Kidney (tissue), 14 donors: ENCODE results near the gene TMC6. TPM values are rescaled to one million over a fixed set of nuclear protein-coding genes. Genes with fewer than 3 reads are reported as not detected.
A peak's percentile ranks its signal among the peaks of the same experiment; 100 is the strongest.

Experiments used
- DNase-seq, 5 donors: peaks; one replicate each; pipeline ENCODE4 v3.0.0-alpha.2; 2013 to 2020
- FAIRE-seq: peaks from 2 replicates; lab custom pipeline; 2012; peaks lifted over from hg19 to GRCh38; lab: Jason Lieb, UNC
- H3K27ac ChIP-seq, 2 donors: one replicate each; pipeline ENCODE4 v1.7.0; 2013; ENCODE audit warnings: low read depth in 2 of 2, low read length in 2 of 2, inconsistent platforms in 1 of 2
- H3K27me3 ChIP-seq: one replicate; pipeline ENCODE4 v1.7.1; 2013; ENCODE audit warnings: low read length, inconsistent platforms; ENCODE audit not compliant: control insufficient read depth, insufficient read depth
- H3K36me3 ChIP-seq, 3 donors: one replicate each; pipeline versions ENCODE4 v1.7.0 to v1.7.1; 2013; ENCODE audit warnings: low read length in 3 of 3, control low read depth in 1 of 3, inconsistent platforms in 1 of 3; ENCODE audit not compliant: insufficient read depth in 3 of 3, control insufficient read depth in 2 of 3
- H3K4me1 ChIP-seq, 3 donors: one replicate each; pipeline versions ENCODE4 v1.7.0 to v1.7.1; 2013; ENCODE audit warnings: low read length in 3 of 3, inconsistent platforms in 1 of 3, low read depth in 1 of 3; ENCODE audit not compliant: control insufficient read depth in 2 of 3, insufficient read depth in 2 of 3
- H3K4me3 ChIP-seq, 3 donors: one replicate each; pipeline versions ENCODE4 v1.7.0 to v1.8.1; 2013; ENCODE audit warnings: low read length in 3 of 3, control low read depth in 1 of 3, inconsistent platforms in 1 of 3
- H3K9ac ChIP-seq, 3 donors: one replicate each; pipeline versions ENCODE4 v1.7.0 to v1.7.1; 2013; ENCODE audit warnings: low read length in 3 of 3, control low read depth in 1 of 3, inconsistent platforms in 1 of 3
- H3K9me3 ChIP-seq, 3 donors: one replicate each; pipeline versions ENCODE4 v1.7.0 to v1.7.1; 2013; ENCODE audit warnings: low read length in 3 of 3, control low read depth in 1 of 3, inconsistent platforms in 1 of 3; ENCODE audit not compliant: control insufficient read depth in 2 of 3, insufficient read depth in 1 of 3
- intact Hi-C: fragments of 100-400 bp; cut with DNase I; formaldehyde crosslinking; loops from one replicate; pipeline ENCODE4 v1.11.1; 2022
- polyA plus RNA-seq: library from polyadenylated mRNA; stranded (reverse); fragments of 350-450 nt; fragmentation: Illumina TruSeq; extraction: RNeasy Lipid Tissue Mini Kit (QIAGEN cat#74804); gene quantifications from one replicate; pipeline ENCODE4 v1.2.3, GENCODE V29; 2014; ENCODE audit warnings: low read depth, low replicate concordance; ENCODE audit not compliant: insufficient read depth
- total RNA-seq: library from RNA; stranded (reverse); fragmentation: NEBNext Ultra II Directional; extraction: Animal tissue kit (Norgen Biotek cat#: 25700); gene quantifications from one replicate; pipeline ENCODE4 v1.2.1, GENCODE V29; 2021
- TF ChIP-seq, protein P1 (sequence below): IDR thresholded peaks from 3 replicates; pipeline ENCODE4 v1.5.1; 2012; ENCODE audit warnings: mild to moderate bottlenecking, moderate library complexity, borderline replicate concordance; ENCODE audit not compliant: insufficient read depth; ENCODE audit errors: extremely low read depth
- donor health status: control.
- donor health status: control.
- donor health status: control.
- donor health status: control.
- donor health status: control.
- donor health status: DM: yes; HTN: yes; CAD: no.
- donor health status: Normal renal cell carcinoma (clear cell type).

TMC6 gene
- total and polyA plus RNA-seq, 2 donors from 2014 or later, result 15.0 to 115 TPM

DNA sequence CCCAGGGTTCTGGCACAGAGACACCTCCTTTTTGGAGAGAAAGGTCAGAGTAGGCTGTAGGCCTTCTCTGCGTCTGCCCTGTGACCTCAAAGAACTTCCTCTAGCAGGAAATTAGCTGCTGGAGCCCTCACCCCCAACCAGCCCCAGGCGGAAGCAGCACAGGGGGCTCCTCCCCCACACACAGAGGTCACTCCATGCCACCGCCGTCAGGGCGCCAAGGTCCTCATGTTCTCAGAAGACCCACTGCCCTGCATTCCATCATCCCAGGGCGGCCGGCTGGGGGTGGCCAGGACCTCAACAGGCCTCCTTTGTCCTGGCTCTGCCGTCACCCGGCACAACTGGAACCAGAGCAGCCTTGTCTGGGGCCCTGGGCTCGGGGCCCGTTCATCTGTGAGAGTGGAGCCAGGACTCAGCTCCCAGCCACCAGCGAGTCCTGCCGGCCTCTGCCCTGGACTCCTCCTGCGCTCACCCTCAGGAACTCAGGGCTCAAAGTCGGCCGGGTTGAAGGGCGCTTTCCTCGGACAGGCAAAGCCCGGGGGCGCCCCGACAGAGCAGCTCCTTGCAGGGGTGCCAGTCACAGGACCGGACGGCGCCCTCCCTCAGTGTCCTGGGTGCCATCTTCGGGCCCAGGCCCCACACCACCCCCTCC, 1.2 kb downstream of the TMC6 start:
- Histone ChIP-seq H3K4me3 (peak overlapping the region in 2 of 3 donors; percentile 18 to 62), H3K27ac (peak overlapping the region; percentile 67 to 71), H3K36me3 (peaks cover 0 to 5% (median 0%) of the 10 kb centered on the region in 3 donors), H3K9me3 (no peaks in the 10 kb centered on the region), H3K9ac (peak overlapping the region in 2 of 3 donors; percentile 2 to 46), H3K4me1 (peaks cover 0 to 19% (median 0%) of the 10 kb centered on the region in 3 donors), H3K27me3 (no peaks in the 10 kb centered on the region)
- FAIRE-seq (no peak), DNase-seq (peak; percentile 60 to 91 (median 78))
- TF ChIP-seq, protein P1, sequence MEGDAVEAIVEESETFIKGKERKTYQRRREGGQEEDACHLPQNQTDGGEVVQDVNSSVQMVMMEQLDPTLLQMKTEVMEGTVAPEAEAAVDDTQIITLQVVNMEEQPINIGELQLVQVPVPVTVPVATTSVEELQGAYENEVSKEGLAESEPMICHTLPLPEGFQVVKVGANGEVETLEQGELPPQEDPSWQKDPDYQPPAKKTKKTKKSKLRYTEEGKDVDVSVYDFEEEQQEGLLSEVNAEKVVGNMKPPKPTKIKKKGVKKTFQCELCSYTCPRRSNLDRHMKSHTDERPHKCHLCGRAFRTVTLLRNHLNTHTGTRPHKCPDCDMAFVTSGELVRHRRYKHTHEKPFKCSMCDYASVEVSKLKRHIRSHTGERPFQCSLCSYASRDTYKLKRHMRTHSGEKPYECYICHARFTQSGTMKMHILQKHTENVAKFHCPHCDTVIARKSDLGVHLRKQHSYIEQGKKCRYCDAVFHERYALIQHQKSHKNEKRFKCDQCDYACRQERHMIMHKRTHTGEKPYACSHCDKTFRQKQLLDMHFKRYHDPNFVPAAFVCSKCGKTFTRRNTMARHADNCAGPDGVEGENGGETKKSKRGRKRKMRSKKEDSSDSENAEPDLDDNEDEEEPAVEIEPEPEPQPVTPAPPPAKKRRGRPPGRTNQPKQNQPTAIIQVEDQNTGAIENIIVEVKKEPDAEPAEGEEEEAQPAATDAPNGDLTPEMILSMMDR, result no peak
- intact Hi-C loops, result no loop called here

- Histone ChIP-seq H3K27me3 (no peaks in the 10 kb centered on the region), H3K4me3 (peak overlapping the region in 1 of 3 donors; percentile 62), H3K27ac (peak overlapping the region; percentile 27 to 71), H3K36me3 (peaks cover 0 to 5% (median 0%) of the 10 kb centered on the region in 3 donors), H3K4me1 (peaks cover 0 to 19% (median 0%) of the 10 kb centered on the region in 3 donors), H3K9ac (no peak overlapping the region), H3K9me3 (no peaks in the 10 kb centered on the region)
- FAIRE-seq (no peak), DNase-seq (no peak)
- intact Hi-C loops, result no loop called here
- TF ChIP-seq, protein P1, result no peak
Measured at GRCh38 chr17:78126895-78127238, 1.7 kb downstream of the TMC6 start.

DNA sequence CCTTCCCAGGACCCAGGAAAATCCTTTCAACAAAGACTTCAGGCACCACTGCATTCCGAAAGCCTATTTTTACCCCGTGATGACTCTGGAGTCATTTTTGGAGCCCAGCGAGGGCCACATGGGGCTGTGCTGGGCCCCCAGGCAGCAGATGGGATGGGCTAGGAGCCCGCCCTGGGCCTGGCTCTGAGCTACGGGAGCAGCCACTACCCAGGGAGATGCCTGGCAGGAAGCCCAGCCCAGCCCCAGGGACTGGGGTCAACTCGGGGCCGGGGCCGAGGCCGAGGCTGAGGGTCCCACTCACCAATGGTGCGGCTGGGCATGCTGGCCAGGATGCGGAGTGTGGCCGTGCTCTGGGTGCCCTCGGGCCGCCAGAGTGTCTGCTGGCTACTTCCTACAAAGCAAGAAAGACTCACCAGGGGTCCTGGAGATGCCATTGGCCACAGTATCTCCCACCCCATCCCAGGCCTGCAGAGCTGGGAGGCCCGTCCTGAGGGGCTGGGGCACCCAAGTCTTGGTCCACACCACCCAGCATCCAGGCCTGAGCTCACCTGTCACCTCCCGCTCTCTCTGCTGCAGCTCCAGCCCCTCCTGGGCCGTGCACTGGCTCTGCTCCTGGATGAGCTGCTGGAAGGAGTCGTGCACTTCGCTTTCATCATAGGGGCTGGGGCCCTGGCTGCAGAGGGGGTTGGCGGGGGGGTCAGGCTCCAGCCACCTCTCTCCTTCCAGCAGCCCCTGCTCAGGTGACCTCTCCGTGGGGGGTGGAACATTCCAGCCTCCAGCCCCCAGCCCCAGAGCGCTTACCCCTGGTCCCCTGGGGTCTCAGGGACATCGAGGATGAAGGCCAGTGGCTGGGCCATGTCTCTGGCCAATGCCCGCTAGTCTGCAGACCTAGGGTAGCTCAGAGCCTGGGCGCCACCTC, 2.3 kb downstream of the TMC6 start:
- Histone ChIP-seq H3K9me3 (no peaks in the 10 kb centered on the region), H3K27me3 (no peaks in the 10 kb centered on the region), H3K36me3 (peaks cover 0 to 5% (median 0%) of the 10 kb centered on the region in 3 donors), H3K9ac (no peak overlapping the region), H3K4me3 (no peak overlapping the region), H3K27ac (no peak overlapping the region), H3K4me1 (peaks cover 0 to 19% (median 0%) of the 10 kb centered on the region in 3 donors)
- FAIRE-seq (no peak), DNase-seq (peak in 1 of 5 donors; percentile 59)
- TF ChIP-seq, protein P1, result no peak
- intact Hi-C loops, result no loop called here
